ENCODE measurements around the gene DZIP1L. TPM values are rescaled to one million over a fixed set of nuclear protein-coding genes. Genes with fewer than 3 reads are reported as not detected.

DZIP1L gene
- total RNA-seq, 1 experiment from 2014 or later = 10.4 TPM

DNA sequence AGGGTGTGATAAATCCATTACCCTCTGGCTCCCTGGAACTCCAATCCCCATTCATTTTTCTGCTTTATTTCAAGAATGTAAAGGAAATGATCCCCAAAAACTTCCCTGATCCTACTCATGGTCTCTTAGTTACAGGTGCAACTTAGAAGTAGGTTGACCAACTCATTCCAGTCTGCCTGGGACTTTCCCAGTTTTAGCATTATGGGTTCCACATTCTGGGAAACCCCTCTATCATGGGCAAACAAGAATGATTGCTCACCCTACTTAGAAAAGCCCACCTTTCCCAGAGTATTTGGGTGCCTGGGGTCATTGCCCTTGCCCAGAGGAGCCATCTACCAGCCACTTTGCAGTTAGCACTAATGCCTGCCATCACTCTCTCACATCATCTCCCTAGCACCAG, 89.9 kb downstream of the DZIP1L start:
- Histone ChIP-seq H3K23me2 (ENCODE audit: insufficient read length, low read depth, low read length, poor library complexity, severe bottlenecking) (no peaks in the 10 kb centered on the region), H2BK15ac (ENCODE audit: low read depth, low read length) (no peak overlapping the region), H3K4me1 (ENCODE audit: insufficient read depth, low read length) (no peaks in the 10 kb centered on the region), H4K5ac (ENCODE audit: insufficient read length, low read depth, low read length) (no peak overlapping the region), H3K4ac (ENCODE audit: low read depth, low read length) (no peak overlapping the region), H3K9ac (ENCODE audit: extremely low read depth, insufficient read length, low read length) (no peak overlapping the region), H2BK20ac (ENCODE audit: low read depth, low read length, poor library complexity, severe bottlenecking) (no peak overlapping the region), H4K8ac (replicated peaks; ENCODE audit: insufficient read length, low read depth, low read length) (no peak overlapping the region), H3T11ph (ENCODE audit: low read length) (no peak overlapping the region), H2BK12ac (ENCODE audit: insufficient read length, low read depth, low read length) (no peak overlapping the region), H4K91ac (ENCODE audit: insufficient read length, low read depth, low read length) (no peak overlapping the region), H3K14ac (ENCODE audit: insufficient read depth, low read length) (no peak overlapping the region), H2AK5ac (ENCODE audit: insufficient read length, low read length) (no peak overlapping the region), H3K4me2 (ENCODE audit: insufficient read depth, insufficient read length, low read length) (no peak overlapping the region), H3K79me1 (ENCODE audit: insufficient read depth, low read depth, low read length, poor library complexity, severe bottlenecking) (no peaks in the 10 kb centered on the region), H3K56ac (ENCODE audit: insufficient read length, low read depth, low read length) (no peak overlapping the region), H3K23ac (ENCODE audit: insufficient read length, low read depth, low read length) (no peak overlapping the region), H3K9me3 (ENCODE audit: control insufficient read depth, low read depth, low read length) (no peaks in the 10 kb centered on the region), H3K18ac (ENCODE audit: insufficient read length, low read depth, low read length) (no peak overlapping the region), H2BK120ac (ENCODE audit: low read depth, low read length, poor library complexity, severe bottlenecking) (no peak overlapping the region), H3K27ac (ENCODE audit: insufficient read length, low read depth, low read length) (no peak overlapping the region), H4K20me1 (ENCODE audit: control insufficient read depth, insufficient read depth, insufficient read length) (no peaks in the 10 kb centered on the region), H3K27me3 (ENCODE audit: insufficient read depth, low read length) (no peaks in the 10 kb centered on the region), H2AFZ (ENCODE audit: low read length) (no peak overlapping the region), H3K79me2 (ENCODE audit: insufficient read depth, low read length) (no peaks in the 10 kb centered on the region), H2BK5ac (ENCODE audit: insufficient read length, low read length) (no peak overlapping the region)
- no peaks in the 10 kb centered on the region; a peak in 1 of 7 replicates for H3K36me3 Mint-ChIP-seq (ENCODE audit: insufficient read depth in 1 of 3, low read depth in 3 of 3)
- no peak overlapping the region for H3K4me3 Mint-ChIP-seq
- DNase-seq = no peak
- TF ChIP-seq, protein P1, sequence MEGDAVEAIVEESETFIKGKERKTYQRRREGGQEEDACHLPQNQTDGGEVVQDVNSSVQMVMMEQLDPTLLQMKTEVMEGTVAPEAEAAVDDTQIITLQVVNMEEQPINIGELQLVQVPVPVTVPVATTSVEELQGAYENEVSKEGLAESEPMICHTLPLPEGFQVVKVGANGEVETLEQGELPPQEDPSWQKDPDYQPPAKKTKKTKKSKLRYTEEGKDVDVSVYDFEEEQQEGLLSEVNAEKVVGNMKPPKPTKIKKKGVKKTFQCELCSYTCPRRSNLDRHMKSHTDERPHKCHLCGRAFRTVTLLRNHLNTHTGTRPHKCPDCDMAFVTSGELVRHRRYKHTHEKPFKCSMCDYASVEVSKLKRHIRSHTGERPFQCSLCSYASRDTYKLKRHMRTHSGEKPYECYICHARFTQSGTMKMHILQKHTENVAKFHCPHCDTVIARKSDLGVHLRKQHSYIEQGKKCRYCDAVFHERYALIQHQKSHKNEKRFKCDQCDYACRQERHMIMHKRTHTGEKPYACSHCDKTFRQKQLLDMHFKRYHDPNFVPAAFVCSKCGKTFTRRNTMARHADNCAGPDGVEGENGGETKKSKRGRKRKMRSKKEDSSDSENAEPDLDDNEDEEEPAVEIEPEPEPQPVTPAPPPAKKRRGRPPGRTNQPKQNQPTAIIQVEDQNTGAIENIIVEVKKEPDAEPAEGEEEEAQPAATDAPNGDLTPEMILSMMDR (conservative IDR thresholded peaks at IDR 0.05) = no peak
- no peaks in the 10 kb centered on the region for H3K4me1 Mint-ChIP-seq
- no peaks in the 10 kb centered on the region for H3K9me3 Mint-ChIP-seq
- H3K27me3 Mint-ChIP-seq (ENCODE audit: low read depth) = no peaks in the 10 kb centered on the region
- no peak overlapping the region for H3K27ac Mint-ChIP-seq
